ENCODE data around the gene FANK1.

FANK1 gene

GRCh38 chr10:125849448-125849847 lies 46.9 kb upstream of the FANK1 start:
- no peak overlapping the region for H2BK120ac ChIP-seq (ENCODE audit: insufficient read depth, low read length, poor library complexity)
- no peak overlapping the region for H4K12ac ChIP-seq (ENCODE audit: low read depth, low read length)
- H2BK12ac ChIP-seq (ENCODE audit: low read length): no peak overlapping the region
- H3K14ac ChIP-seq (ENCODE audit: low read length): no peak overlapping the region
- H4K91ac ChIP-seq (ENCODE audit: low read depth, low read length): no peak overlapping the region
- no peak overlapping the region for H3K9ac ChIP-seq (ENCODE audit: low read length)
- peaks cover 2% of the 10 kb centered on the region for H3K9me3 ChIP-seq (ENCODE audit: insufficient read depth, low read depth, low read length)
- no CpG with 5 or more reads among the region's 7 CpGs for WGBS (ENCODE audit: extremely low coverage, insufficient coverage, insufficient read length)
- no peak overlapping the region for H4K8ac ChIP-seq (ENCODE audit: low read depth, low read length)
- H2AFZ ChIP-seq (ENCODE audit: insufficient read depth, low read length, poor library complexity): no peak overlapping the region
- H2BK5ac ChIP-seq (ENCODE audit: low read depth, low read length, poor library complexity): no peak overlapping the region
- no peak overlapping the region for H2AK5ac ChIP-seq (ENCODE audit: low read length)
- no peak overlapping the region for H3K4me3 ChIP-seq (ENCODE audit: low read depth, low read length)
- H3K79me2 ChIP-seq (ENCODE audit: control insufficient read depth, insufficient read depth, low read length, poor library complexity): no peaks in the 10 kb centered on the region
- H3K4me2 ChIP-seq (ENCODE audit: low read length): no peak overlapping the region
- H3K36me3 ChIP-seq (ENCODE audit: control insufficient read depth in 1 of 2, insufficient read depth in 2 of 2, low read length in 2 of 2): peaks cover 23 to 47% of the 10 kb centered on the region in 2 experiments
- no peaks in the 10 kb centered on the region for H3K27me3 ChIP-seq (ENCODE audit: insufficient read depth, low read length)
- H3K18ac ChIP-seq (ENCODE audit: low read length): no peak overlapping the region
- H3K23ac ChIP-seq (ENCODE audit: low read length): no peak overlapping the region
- no peak overlapping the region for H3K27ac ChIP-seq (ENCODE audit: low read depth, low read length)
- H3K4ac ChIP-seq (ENCODE audit: low read depth, low read length): no peak overlapping the region
- H3K4me1 ChIP-seq (ENCODE audit: control insufficient read depth in 1 of 2, insufficient read depth in 2 of 2, low read length in 2 of 2): no peaks in the 10 kb centered on the region
- DNase-seq: no peak
- H3K79me1 ChIP-seq (ENCODE audit: low read length): no peaks in the 10 kb centered on the region

GRCh38 chr10:125850766-125851731 lies 45.3 kb upstream of the FANK1 start:
- no peak overlapping the region for H3K23ac ChIP-seq (ENCODE audit: low read length)
- no peak overlapping the region for H2AK5ac ChIP-seq (ENCODE audit: low read length)
- H3K18ac ChIP-seq (ENCODE audit: low read length): no peak overlapping the region
- no peak overlapping the region for H4K8ac ChIP-seq (ENCODE audit: low read depth, low read length)
- H3K79me1 ChIP-seq (ENCODE audit: low read length): no peaks in the 10 kb centered on the region
- no peak overlapping the region for H3K4me3 ChIP-seq (ENCODE audit: low read depth, low read length)
- no peak overlapping the region for H2BK5ac ChIP-seq (ENCODE audit: low read depth, low read length, poor library complexity)
- no peak overlapping the region for H4K91ac ChIP-seq (ENCODE audit: low read depth, low read length)
- H4K12ac ChIP-seq (ENCODE audit: low read depth, low read length): no peak overlapping the region
- no peak overlapping the region for H3K4me2 ChIP-seq (ENCODE audit: low read length)
- no peak overlapping the region for H3K4ac ChIP-seq (ENCODE audit: low read depth, low read length)
- no peak overlapping the region for H2BK12ac ChIP-seq (ENCODE audit: low read length)
- no peaks in the 10 kb centered on the region for H3K79me2 ChIP-seq (ENCODE audit: control insufficient read depth, insufficient read depth, low read length, poor library complexity)
- no CpG with 5 or more reads among the region's 2 CpGs for WGBS (ENCODE audit: extremely low coverage, insufficient coverage, insufficient read length)
- no peak overlapping the region for H3K14ac ChIP-seq (ENCODE audit: low read length)
- peaks cover 19 to 39% of the 10 kb centered on the region in 2 experiments for H3K36me3 ChIP-seq (ENCODE audit: control insufficient read depth in 1 of 2, insufficient read depth in 2 of 2, low read length in 2 of 2)
- no peak overlapping the region for H2AFZ ChIP-seq (ENCODE audit: insufficient read depth, low read length, poor library complexity)
- H3K4me1 ChIP-seq (ENCODE audit: control insufficient read depth in 1 of 2, insufficient read depth in 2 of 2, low read length in 2 of 2): no peaks in the 10 kb centered on the region
- H3K9me3 ChIP-seq (ENCODE audit: insufficient read depth, low read depth, low read length): peaks cover 2% of the 10 kb centered on the region
- H3K27ac ChIP-seq (ENCODE audit: low read depth, low read length): no peak overlapping the region
- no peak for DNase-seq
- no peak overlapping the region for H2BK120ac ChIP-seq (ENCODE audit: insufficient read depth, low read length, poor library complexity)
- no peak overlapping the region for H3K9ac ChIP-seq (ENCODE audit: low read length)
- H3K27me3 ChIP-seq (ENCODE audit: insufficient read depth, low read length): no peaks in the 10 kb centered on the region

DNA sequence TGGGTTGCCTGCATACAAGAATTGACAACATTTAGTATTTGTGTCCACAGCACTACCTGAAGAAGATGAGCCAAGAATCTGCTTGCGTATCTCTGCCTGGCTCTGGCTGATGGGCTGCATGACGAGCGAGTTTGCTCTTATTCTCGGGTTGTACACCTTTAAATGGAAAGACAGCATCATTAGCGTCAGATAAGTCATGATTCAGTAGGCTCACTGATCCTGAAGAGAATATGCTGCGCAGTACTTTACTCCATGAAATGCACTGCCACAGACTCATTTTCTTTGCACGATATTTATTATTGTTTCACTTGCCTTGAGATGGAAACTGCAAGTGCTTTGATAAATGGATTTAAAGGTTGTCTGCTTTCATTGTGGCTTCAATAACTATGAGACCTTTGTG lies 43.9 kb upstream of the FANK1 start:
- H2AK5ac ChIP-seq (ENCODE audit: low read length): no peak overlapping the region
- no peak overlapping the region for H4K12ac ChIP-seq (ENCODE audit: low read depth, low read length)
- H3K23ac ChIP-seq (ENCODE audit: low read length): no peak overlapping the region
- H3K14ac ChIP-seq (ENCODE audit: low read length): no peak overlapping the region
- no peak overlapping the region for H2AFZ ChIP-seq (ENCODE audit: insufficient read depth, low read length, poor library complexity)
- no peak overlapping the region for H3K4me2 ChIP-seq (ENCODE audit: low read length)
- H4K8ac ChIP-seq (ENCODE audit: low read depth, low read length): no peak overlapping the region
- no peak overlapping the region for H3K4ac ChIP-seq (ENCODE audit: low read depth, low read length)
- no peak overlapping the region for H3K4me3 ChIP-seq (ENCODE audit: low read depth, low read length)
- no peak overlapping the region for H4K91ac ChIP-seq (ENCODE audit: low read depth, low read length)
- peaks cover 21 to 40% of the 10 kb centered on the region in 2 experiments for H3K36me3 ChIP-seq (ENCODE audit: control insufficient read depth in 1 of 2, insufficient read depth in 2 of 2, low read length in 2 of 2)
- no peak overlapping the region for H2BK120ac ChIP-seq (ENCODE audit: insufficient read depth, low read length, poor library complexity)
- no peak overlapping the region for H2BK12ac ChIP-seq (ENCODE audit: low read length)
- WGBS (ENCODE audit: extremely low coverage, insufficient coverage, insufficient read length): no CpG with 5 or more reads among the region's 7 CpGs
- DNase-seq: no peak
- no peak overlapping the region for H3K9ac ChIP-seq (ENCODE audit: low read length)
- H3K4me1 ChIP-seq (ENCODE audit: control insufficient read depth in 1 of 2, insufficient read depth in 2 of 2, low read length in 2 of 2): peaks cover 2% of the 10 kb centered on the region in 2 experiments
- H3K79me1 ChIP-seq (ENCODE audit: low read length): no peaks in the 10 kb centered on the region
- H3K27ac ChIP-seq (ENCODE audit: low read depth, low read length): no peak overlapping the region
- H3K79me2 ChIP-seq (ENCODE audit: control insufficient read depth, insufficient read depth, low read length, poor library complexity): no peaks in the 10 kb centered on the region
- no peak overlapping the region for H3K18ac ChIP-seq (ENCODE audit: low read length)
- no peaks in the 10 kb centered on the region for H3K27me3 ChIP-seq (ENCODE audit: insufficient read depth, low read length)
- no peak overlapping the region for H2BK5ac ChIP-seq (ENCODE audit: low read depth, low read length, poor library complexity)
- H3K9me3 ChIP-seq (ENCODE audit: insufficient read depth, low read depth, low read length): peaks cover 2% of the 10 kb centered on the region

DNA sequence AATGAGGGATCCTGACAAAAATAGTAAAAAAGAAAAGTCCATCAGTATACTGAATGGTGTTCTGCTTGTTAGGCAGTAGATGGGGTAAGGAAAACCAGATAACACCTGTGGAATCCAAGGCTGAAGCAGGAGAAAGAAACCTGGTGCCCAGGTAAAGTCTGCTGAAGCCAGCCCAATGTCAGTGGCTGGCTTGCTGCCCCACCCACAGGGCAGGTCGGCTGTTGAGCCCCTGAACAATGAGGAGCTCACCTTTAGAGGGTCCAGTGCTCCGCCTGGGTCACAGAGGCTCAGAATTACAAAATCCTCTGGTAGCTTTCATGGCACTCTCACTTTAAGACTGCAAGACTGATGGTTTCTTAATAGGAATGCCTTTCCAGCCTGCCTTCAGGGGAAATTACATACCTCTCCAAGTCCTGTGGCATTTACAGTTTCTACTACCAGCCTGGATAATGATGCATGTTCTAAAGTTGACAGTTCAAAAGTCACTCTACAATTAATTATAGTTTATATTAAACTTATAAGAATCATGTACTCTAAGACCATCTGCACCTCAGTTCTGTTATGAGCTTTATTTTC lies 39.1 kb upstream of the FANK1 start:
- Histone ChIP-seq H2BK12ac (ENCODE audit: low read length) (peak overlapping the region; percentile 11), H3K4ac (ENCODE audit: low read depth, low read length) (no peak overlapping the region), H2BK120ac (ENCODE audit: insufficient read depth, low read length, poor library complexity) (no peak overlapping the region), H3K4me1 (ENCODE audit: control insufficient read depth in 1 of 2, insufficient read depth in 2 of 2, low read length in 2 of 2) (peaks cover 2% of the 10 kb centered on the region in 2 experiments), H3K79me2 (ENCODE audit: control insufficient read depth, insufficient read depth, low read length, poor library complexity) (no peaks in the 10 kb centered on the region), H2BK5ac (ENCODE audit: low read depth, low read length, poor library complexity) (no peak overlapping the region), H2AFZ (ENCODE audit: insufficient read depth, low read length, poor library complexity) (no peak overlapping the region), H3K14ac (ENCODE audit: low read length) (no peak overlapping the region), H4K8ac (ENCODE audit: low read depth, low read length) (no peak overlapping the region), H3K27ac (ENCODE audit: low read depth, low read length) (no peak overlapping the region), H4K91ac (ENCODE audit: low read depth, low read length) (no peak overlapping the region), H3K9me3 (ENCODE audit: insufficient read depth, low read depth, low read length) (no peaks in the 10 kb centered on the region), H3K4me2 (ENCODE audit: low read length) (no peak overlapping the region), H3K23ac (ENCODE audit: low read length) (no peak overlapping the region), H3K79me1 (ENCODE audit: low read length) (no peaks in the 10 kb centered on the region), H3K4me3 (ENCODE audit: low read depth, low read length) (no peak overlapping the region), H4K12ac (ENCODE audit: low read depth, low read length) (no peak overlapping the region), H3K18ac (ENCODE audit: low read length) (no peak overlapping the region), H3K9ac (ENCODE audit: low read length) (no peak overlapping the region), H2AK5ac (ENCODE audit: low read length) (no peak overlapping the region), H3K27me3 (ENCODE audit: insufficient read depth, low read length) (no peaks in the 10 kb centered on the region), H3K36me3 (ENCODE audit: control insufficient read depth in 1 of 2, insufficient read depth in 2 of 2, low read length in 2 of 2) (peaks cover 12 to 16% of the 10 kb centered on the region in 2 experiments)
- WGBS (ENCODE audit: extremely low coverage, insufficient coverage, insufficient read length): no CpG with 5 or more reads among the region's 2 CpGs
- DNase-seq: peak; percentile 72 to 87

Data from trophoblast cell (in vitro differentiated cells and primary cell).